D721Med (cell line): ENCODE data around the gene ZGPAT.

Experiments
- DNase-seq: peaks from one replicate; pipeline ENCODE4 v3.0.0; 2011; ENCODE audit warnings: low spot score; ENCODE audit not compliant: insufficient read length
- FAIRE-seq: peaks from 2 replicates; lab custom pipeline; 2011; peaks lifted over from hg19 to GRCh38; lab: Jason Lieb, UNC
- CTCF ChIP-seq: IDR thresholded peaks from 2 replicates; pipeline ENCODE4 v1.5.1; 2012; ENCODE audit warnings: mild to moderate bottlenecking, control low read depth; ENCODE audit not compliant: insufficient read depth; ENCODE audit errors: missing control alignments

Gene ZGPAT

GRCh38 chr20:63734111-63734945 lies 26.5 kb downstream of the ZGPAT start:
- no peak for TF ChIP-seq CTCF
- FAIRE-seq = no peak
- no peak for DNase-seq

GRCh38 chr20:63734946-63735858 lies 27.4 kb downstream of the ZGPAT start:
- no peak for DNase-seq
- no peak for FAIRE-seq
- TF ChIP-seq CTCF = no peak

- FAIRE-seq = no peak
- no peak for TF ChIP-seq CTCF
- DNase-seq = no peak
Measured at GRCh38 chr20:63735859-63736718, 28.2 kb downstream of the ZGPAT start, which contains the start of gene LIME1. LIME1 (plus strand) TSS chr20:63736664; CDS start chr20:63737550, 886 bp downstream.

GRCh38 chr20:63736893-63737694 lies 29.3 kb downstream of the ZGPAT start:
- FAIRE-seq = no peak
- DNase-seq = no peak
- TF ChIP-seq CTCF = no peak

GRCh38 chr20:63737695-63737944 lies 29.8 kb downstream of the ZGPAT start:
- DNase-seq (no peak), FAIRE-seq (no peak)
- no peak for TF ChIP-seq CTCF
